Measurements from ENCODE around the gene TFCP2. TPM values are rescaled to one million over a fixed set of nuclear protein-coding genes. Genes with fewer than 3 reads are reported as not detected.
"Not testable (repeated sequence)": the region's sequence is repeated elsewhere in the genome, so short reads cannot be mapped to it uniquely, and the experiment has no call there.

TFCP2 gene
- total RNA-seq (2014; rRNA removed; shearing (Covaris generic)), result 4.7 and 6.5 TPM in 2 replicates

GRCh38 chr12:51172515-51173431, at the start of gene TFCP2:
Gene TFCP2, minus strand, starts transcription at chr12:51173135. Its CDS starts 713 bp downstream, at chr12:51172422.
- DNase-seq (ENCODE audit: low spot score), result peak; percentile 96

GRCh38 chr12:51222461-51222860, 49.5 kb upstream of the TFCP2 start:
- DNase-seq (ENCODE audit: low spot score), result no peak

GRCh38 chr12:51219857-51220256, 46.9 kb upstream of the TFCP2 start:
- DNase-seq (ENCODE audit: low spot score), result not testable (repeated sequence)

- no peak for DNase-seq (ENCODE audit: low spot score)
These were observed 46.4 kb upstream of the TFCP2 start for GRCh38 chr12:51219322-51219721.

GRCh38 chr12:51218607-51219161, 45.7 kb upstream of the TFCP2 start:
- DNase-seq (ENCODE audit: low spot score), result no peak

- peak; percentile 77 for DNase-seq (ENCODE audit: low spot score)
These were observed 45.2 kb upstream of the TFCP2 start, which contains the start of gene POU6F1 for GRCh38 chr12:51217968-51218606. Gene POU6F1, minus strand, starts transcription at chr12:51218062. Its CDS starts 11,226 bp downstream, at chr12:51206836.

GRCh38 chr12:51217133-51217967, 44.4 kb upstream of the TFCP2 start:
- DNase-seq (ENCODE audit: low spot score), result no peak

- no peak for DNase-seq (ENCODE audit: low spot score)
These were observed 43.7 kb upstream of the TFCP2 start for GRCh38 chr12:51216642-51217041.

- DNase-seq (ENCODE audit: low spot score), result no peak
These were observed 42.0 kb upstream of the TFCP2 start for GRCh38 chr12:51214895-51215294.

- no peak for DNase-seq (ENCODE audit: low spot score)
These were observed 37.9 kb upstream of the TFCP2 start for GRCh38 chr12:51210690-51211395.

- no peak for DNase-seq (ENCODE audit: low spot score)
These were observed 36.3 kb upstream of the TFCP2 start for GRCh38 chr12:51209259-51209658.

GRCh38 chr12:51208016-51208660, 35.2 kb upstream of the TFCP2 start:
- DNase-seq (ENCODE audit: low spot score), result no peak

GRCh38 chr12:51205350-51205749, 32.4 kb upstream of the TFCP2 start:
- no peak for DNase-seq (ENCODE audit: low spot score)

- DNase-seq (ENCODE audit: low spot score), result no peak
These were observed 29.8 kb upstream of the TFCP2 start for GRCh38 chr12:51202718-51203117.

GRCh38 chr12:51200806-51201205, 27.9 kb upstream of the TFCP2 start:
- DNase-seq (ENCODE audit: low spot score), result no peak

- DNase-seq (ENCODE audit: low spot score), result no peak
These were observed 27.2 kb upstream of the TFCP2 start for GRCh38 chr12:51200156-51200555.

GRCh38 chr12:51199366-51199945, 26.5 kb upstream of the TFCP2 start:
- no peak for DNase-seq (ENCODE audit: low spot score)

- DNase-seq (ENCODE audit: low spot score), result no peak
These were observed 25.8 kb upstream of the TFCP2 start for GRCh38 chr12:51198568-51199365.
